ENCODE data around the gene PRSS16. TPM values are rescaled to one million over a fixed set of nuclear protein-coding genes. Genes with fewer than 3 reads are reported as not detected.

Gene PRSS16
- polyA plus RNA-seq, 2 of the 4 experiments (the other 2 are of a cell fraction), result 3.9 to 11.4 TPM

- FAIRE-seq, result no peak
- Histone ChIP-seq H3K9me3 (no peaks in the 10 kb centered on the region), H3K4me3 (no peak overlapping the region), H3K27ac (no peak overlapping the region), H3K4me1 (peaks cover 4% of the 10 kb centered on the region; the same call in 1 of the 3 replicates), H3K4me2 (no peak overlapping the region)
- POLR2A ChIA-PET, result no interaction called here
- CTCF ChIA-PET, result interaction anchor here (1.3 to 1.5 kb wide), 3 partner anchors 10 to 22 kb away, joined by 5 to 6 read pairs (median 5); no protein-coding TSS in a partner anchor
- WGBS (ENCODE audit: missing lambda C conversion rate), result 72% methylated on average over 11 of the region's 11 CpGs
- ATAC-seq, result no peak
- TF ChIP-seq ATOH8 (CRISPR knock-in tag; IDR thresholded peaks at IDR 0.05; ENCODE audit: low read depth) (no peak), NPAS2 (CRISPR knock-in tag; IDR thresholded peaks at IDR 0.05; ENCODE audit: borderline replicate concordance) (no peak), ELK1 (IDR thresholded peaks at IDR 0.05; ENCODE audit: low read depth, low read length) (no peak), PHF8 (IDR thresholded peaks at IDR 0.05; ENCODE audit: borderline replicate concordance, low read depth) (no peak)
- no peak for DNase-seq (ENCODE audit: low read depth in 1 of 2, low spot score in 1 of 2)
Measured at GRCh38 chr6:27273783-27274182, 26.3 kb downstream of the PRSS16 start.

GRCh38 chr6:27275025-27275956 is 27.8 kb downstream of the PRSS16 start:
- ChIA-PET POLR2A (no interaction called here), CTCF (interaction anchor here (1.3 kb wide), 1 partner anchor 23 kb away, joined by 6 read pairs; no protein-coding TSS in a partner anchor)
- WGBS (ENCODE audit: missing lambda C conversion rate), result 3% methylated on average over 36 of the region's 36 CpGs
- Histone ChIP-seq H3K9me3 (no peaks in the 10 kb centered on the region), H3K4me1 (peaks cover 4% of the 10 kb centered on the region; the same call in 1 of the 3 replicates), H3K4me3 (peak overlapping the region; percentile 48), H3K27ac (peak overlapping the region; percentile 32 to 52; a peak in 3 of 6 replicates), H3K4me2 (peak overlapping the region; percentile 85)
- FAIRE-seq (no peak), ATAC-seq (no peak), DNase-seq (ENCODE audit: low read depth in 1 of 2, low spot score in 1 of 2) (peak in 1 of 2 experiments; percentile 70)
- TF ChIP-seq MAX (IDR thresholded peaks at IDR 0.05) (0 out of 2 replicates have a peak, but pooled peaks have one; percentile 30), REST (IDR thresholded peaks at IDR 0.05) (no peak), ELK1 (IDR thresholded peaks at IDR 0.05; ENCODE audit: low read depth, low read length) (no peak)

- TF ChIP-seq ATOH8 (CRISPR knock-in tag; IDR thresholded peaks at IDR 0.05; ENCODE audit: low read depth) (no peak), JUN (IDR thresholded peaks at IDR 0.05) (no peak), HOXB5 (CRISPR knock-in tag; IDR thresholded peaks at IDR 0.05) (no peak), KDM1A (IDR thresholded peaks at IDR 0.05; ENCODE audit: low read depth) (no peak), CTCF (IDR thresholded peaks at IDR 0.05) (no peak)
- FAIRE-seq, result no peak
- peak overlapping the region; percentile 58 to 79 for H3K27ac ChIP-seq
- peak overlapping the region; percentile 62 for H3K4me3 ChIP-seq
- peak; percentile 81 to 90 for ATAC-seq
- no peaks in the 10 kb centered on the region for H3K9me3 ChIP-seq
- DNase-seq (ENCODE audit: low read depth in 1 of 2, low spot score in 1 of 2), result peak in 1 of 2 experiments; percentile 42
- peak overlapping the region; percentile 72 for H3K4me2 ChIP-seq
- ChIA-PET CTCF (interaction anchor here (0.9 kb wide), 1 partner anchor 73 kb away, joined by 3 read pairs; no protein-coding TSS in a partner anchor), POLR2A (interaction anchor here (2.1 kb wide), 1 partner anchor 28 kb away, joined by 8 read pairs; no protein-coding TSS in a partner anchor)
- peaks cover 4% of the 10 kb centered on the region; the same call in 1 of the 3 replicates for H3K4me1 ChIP-seq
- 2% methylated on average over 21 of the region's 24 CpGs for WGBS (ENCODE audit: missing lambda C conversion rate)
Measured at GRCh38 chr6:27279513-27280063, 32.1 kb downstream of the PRSS16 start.
